ENCODE measurements around the gene PAK5. TPM values are rescaled to one million over a fixed set of nuclear protein-coding genes. Genes with fewer than 3 reads are reported as not detected.

Gene PAK5
- total RNA-seq, 1 experiment from 2014 or later = not detected

GRCh38 chr20:9711872-9712271 is 127.0 kb downstream of the PAK5 start:
- H3K9me2 ChIP-seq (ENCODE audit: insufficient read depth) = no peaks in the 10 kb centered on the region
- no peak overlapping the region for H2AFZ ChIP-seq (ENCODE audit: low read depth, low read length, poor library complexity, severe bottlenecking)
- no TSS peak for BruUV-seq (replicated peaks)
- intact Hi-C loops (cut with micrococcal nuclease) = no loop called here
- peaks cover 11% of the 10 kb centered on the region for H3K27me3 ChIP-seq (ENCODE audit: insufficient read depth, low read length)
- no peaks in the 10 kb centered on the region for H3K4me1 ChIP-seq (ENCODE audit: control insufficient read depth in 1 of 2, insufficient read depth in 2 of 2, low read length in 2 of 2)
- no peaks in the 10 kb centered on the region for H3K9me3 ChIP-seq (ENCODE audit: control insufficient read depth in 1 of 2, insufficient read depth in 1 of 2, low read depth in 1 of 2, low read length in 2 of 2)
- no peak for ATAC-seq
- no peaks in the 10 kb centered on the region for H4K20me1 ChIP-seq (ENCODE audit: insufficient read depth)
- H3K4me2 ChIP-seq (ENCODE audit: low read length) = no peak overlapping the region
- TF ChIP-seq ZNF274 (IDR thresholded peaks at IDR 0.05; ENCODE audit: low read depth, low read length) (no peak), CBX3 (IDR thresholded peaks at IDR 0.05; ENCODE audit: low read depth) (no peak), FOSL1 (IDR thresholded peaks at IDR 0.05; ENCODE audit: low read depth) (no peak), CTCF (IDR thresholded peaks at IDR 0.05 in 2 of 3, conservative IDR thresholded peaks at IDR 0.05 in 1 of 3; ENCODE audit: borderline replicate concordance in 1 of 3, insufficient read depth in 1 of 3, low read depth in 2 of 3, low read length in 2 of 3) (no peak), SRF (IDR thresholded peaks at IDR 0.05; ENCODE audit: low read depth) (no peak), EZH2 (IDR thresholded peaks at IDR 0.05) (no peak), ELF1 (IDR thresholded peaks at IDR 0.05; ENCODE audit: borderline replicate concordance, low read depth) (no peak), CEBPB (IDR thresholded peaks at IDR 0.05; ENCODE audit: low read depth) (no peak), TCF7L2 (IDR thresholded peaks at IDR 0.05; ENCODE audit: borderline replicate concordance, extremely low read depth, insufficient read depth, insufficient read length) (no peak), EGR1 (IDR thresholded peaks at IDR 0.05; ENCODE audit: low read depth) (no peak), JUND (IDR thresholded peaks at IDR 0.05) (no peak), POLR2A (IDR thresholded peaks at IDR 0.05; ENCODE audit: borderline replicate concordance, extremely low read depth, insufficient read depth, insufficient read length) (no peak), ZBTB33 (IDR thresholded peaks at IDR 0.05; ENCODE audit: extremely low read depth, insufficient replicate concordance, low read length) (no peak)
- TF ChIP-seq, protein P1, sequence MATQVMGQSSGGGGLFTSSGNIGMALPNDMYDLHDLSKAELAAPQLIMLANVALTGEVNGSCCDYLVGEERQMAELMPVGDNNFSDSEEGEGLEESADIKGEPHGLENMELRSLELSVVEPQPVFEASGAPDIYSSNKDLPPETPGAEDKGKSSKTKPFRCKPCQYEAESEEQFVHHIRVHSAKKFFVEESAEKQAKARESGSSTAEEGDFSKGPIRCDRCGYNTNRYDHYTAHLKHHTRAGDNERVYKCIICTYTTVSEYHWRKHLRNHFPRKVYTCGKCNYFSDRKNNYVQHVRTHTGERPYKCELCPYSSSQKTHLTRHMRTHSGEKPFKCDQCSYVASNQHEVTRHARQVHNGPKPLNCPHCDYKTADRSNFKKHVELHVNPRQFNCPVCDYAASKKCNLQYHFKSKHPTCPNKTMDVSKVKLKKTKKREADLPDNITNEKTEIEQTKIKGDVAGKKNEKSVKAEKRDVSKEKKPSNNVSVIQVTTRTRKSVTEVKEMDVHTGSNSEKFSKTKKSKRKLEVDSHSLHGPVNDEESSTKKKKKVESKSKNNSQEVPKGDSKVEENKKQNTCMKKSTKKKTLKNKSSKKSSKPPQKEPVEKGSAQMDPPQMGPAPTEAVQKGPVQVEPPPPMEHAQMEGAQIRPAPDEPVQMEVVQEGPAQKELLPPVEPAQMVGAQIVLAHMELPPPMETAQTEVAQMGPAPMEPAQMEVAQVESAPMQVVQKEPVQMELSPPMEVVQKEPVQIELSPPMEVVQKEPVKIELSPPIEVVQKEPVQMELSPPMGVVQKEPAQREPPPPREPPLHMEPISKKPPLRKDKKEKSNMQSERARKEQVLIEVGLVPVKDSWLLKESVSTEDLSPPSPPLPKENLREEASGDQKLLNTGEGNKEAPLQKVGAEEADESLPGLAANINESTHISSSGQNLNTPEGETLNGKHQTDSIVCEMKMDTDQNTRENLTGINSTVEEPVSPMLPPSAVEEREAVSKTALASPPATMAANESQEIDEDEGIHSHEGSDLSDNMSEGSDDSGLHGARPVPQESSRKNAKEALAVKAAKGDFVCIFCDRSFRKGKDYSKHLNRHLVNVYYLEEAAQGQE (IDR thresholded peaks at IDR 0.05; ENCODE audit: low read depth) = no peak
- TF ChIP-seq, protein P2, sequence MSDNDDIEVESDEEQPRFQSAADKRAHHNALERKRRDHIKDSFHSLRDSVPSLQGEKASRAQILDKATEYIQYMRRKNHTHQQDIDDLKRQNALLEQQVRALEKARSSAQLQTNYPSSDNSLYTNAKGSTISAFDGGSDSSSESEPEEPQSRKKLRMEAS (IDR thresholded peaks at IDR 0.05) = no peak
- TF ChIP-seq, protein P3, sequence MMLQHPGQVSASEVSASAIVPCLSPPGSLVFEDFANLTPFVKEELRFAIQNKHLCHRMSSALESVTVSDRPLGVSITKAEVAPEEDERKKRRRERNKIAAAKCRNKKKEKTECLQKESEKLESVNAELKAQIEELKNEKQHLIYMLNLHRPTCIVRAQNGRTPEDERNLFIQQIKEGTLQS (IDR thresholded peaks at IDR 0.05) = no peak
- ChIA-PET CTCF (no interaction called here), POLR2A (no interaction called here), RAD21 (ENCODE audit: low non-redundant PET in 1 of 2, low total read pairs in 2 of 2, uncharacterized antibody in 2 of 2, unreplicated experiment in 2 of 2) (no interaction called here)
- H3K27ac ChIP-seq (ENCODE audit: low read depth, low read length) = no peak overlapping the region
- H3K36me3 ChIP-seq (ENCODE audit: control insufficient read depth in 1 of 2, insufficient read depth in 2 of 2, low read length in 2 of 2) = no peaks in the 10 kb centered on the region
- no peak for DNase-seq (ENCODE audit: low read depth, low spot score)
- no peak overlapping the region for H3K9ac ChIP-seq (ENCODE audit: low read length)
- no peaks in the 10 kb centered on the region for H3K79me2 ChIP-seq (ENCODE audit: insufficient read depth, low read length)
- H3K4me3 ChIP-seq (replicated peaks in 1 of 2; ENCODE audit: low read depth in 1 of 2, low read length in 2 of 2) = no peak overlapping the region
